GM12875 (cell line): ENCODE data around the gene PACSIN2.
"Not testable (repeated sequence)": the region's sequence is repeated elsewhere in the genome, so short reads cannot be mapped to it uniquely, and the experiment has no call there.

Experiments used
- H3K4me3 ChIP-seq: one replicate; pipeline ENCODE4 v1.5.1; 2011; ENCODE audit warnings: low read depth, low read length, control low read depth
- TF ChIP-seq, protein P1 (sequence below): IDR thresholded peaks from 2 replicates; pipeline ENCODE4 v1.5.1; 2011; ENCODE audit warnings: low read depth, mild to moderate bottlenecking, control low read depth, inconsistent platforms, low read length, moderate library complexity, borderline replicate concordance; ENCODE audit not compliant: insufficient read depth

Gene PACSIN2

DNA sequence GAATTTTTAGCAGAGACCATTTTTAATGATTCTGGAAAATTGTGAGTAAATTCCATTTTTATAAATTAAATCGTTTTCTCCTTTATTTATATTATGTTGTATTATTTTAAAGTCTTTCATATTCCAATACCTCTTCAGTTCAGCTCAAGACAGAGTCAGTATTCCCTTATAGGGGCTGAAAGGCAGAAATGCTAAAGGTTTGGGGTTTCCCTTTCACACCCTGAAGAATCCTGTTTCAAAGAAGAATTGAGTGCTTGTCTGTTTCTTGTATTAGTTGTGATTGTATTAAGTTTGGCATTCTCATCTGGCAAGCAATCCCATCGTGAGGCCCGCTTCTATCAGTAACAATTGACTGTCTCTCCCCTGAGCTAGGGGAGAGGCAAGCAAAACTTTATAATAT, 57.4 kb downstream of the PACSIN2 start:
- TF ChIP-seq, protein P1, sequence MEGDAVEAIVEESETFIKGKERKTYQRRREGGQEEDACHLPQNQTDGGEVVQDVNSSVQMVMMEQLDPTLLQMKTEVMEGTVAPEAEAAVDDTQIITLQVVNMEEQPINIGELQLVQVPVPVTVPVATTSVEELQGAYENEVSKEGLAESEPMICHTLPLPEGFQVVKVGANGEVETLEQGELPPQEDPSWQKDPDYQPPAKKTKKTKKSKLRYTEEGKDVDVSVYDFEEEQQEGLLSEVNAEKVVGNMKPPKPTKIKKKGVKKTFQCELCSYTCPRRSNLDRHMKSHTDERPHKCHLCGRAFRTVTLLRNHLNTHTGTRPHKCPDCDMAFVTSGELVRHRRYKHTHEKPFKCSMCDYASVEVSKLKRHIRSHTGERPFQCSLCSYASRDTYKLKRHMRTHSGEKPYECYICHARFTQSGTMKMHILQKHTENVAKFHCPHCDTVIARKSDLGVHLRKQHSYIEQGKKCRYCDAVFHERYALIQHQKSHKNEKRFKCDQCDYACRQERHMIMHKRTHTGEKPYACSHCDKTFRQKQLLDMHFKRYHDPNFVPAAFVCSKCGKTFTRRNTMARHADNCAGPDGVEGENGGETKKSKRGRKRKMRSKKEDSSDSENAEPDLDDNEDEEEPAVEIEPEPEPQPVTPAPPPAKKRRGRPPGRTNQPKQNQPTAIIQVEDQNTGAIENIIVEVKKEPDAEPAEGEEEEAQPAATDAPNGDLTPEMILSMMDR: no peak
- H3K4me3 ChIP-seq: no peak overlapping the region

DNA sequence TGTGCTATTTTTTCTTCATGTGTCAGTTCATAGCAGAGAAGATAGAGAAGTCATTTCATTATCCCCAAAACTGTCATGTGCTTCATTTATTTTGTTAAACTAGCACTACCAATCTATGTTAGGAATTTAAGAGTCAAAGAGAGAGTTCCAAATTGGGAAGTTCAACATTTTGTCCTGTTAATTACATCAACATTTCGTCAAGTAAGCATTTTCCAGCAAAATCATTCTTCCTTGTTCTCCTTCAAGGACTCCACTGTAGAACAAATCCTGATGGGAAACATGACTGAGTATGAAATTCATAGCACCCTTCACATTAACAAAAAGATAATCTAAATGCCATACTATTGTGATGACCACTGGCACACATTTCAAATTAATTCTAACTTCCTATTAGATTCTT, 59.1 kb downstream of the PACSIN2 start:
- no peak overlapping the region for H3K4me3 ChIP-seq
- TF ChIP-seq, protein P1: no peak

DNA sequence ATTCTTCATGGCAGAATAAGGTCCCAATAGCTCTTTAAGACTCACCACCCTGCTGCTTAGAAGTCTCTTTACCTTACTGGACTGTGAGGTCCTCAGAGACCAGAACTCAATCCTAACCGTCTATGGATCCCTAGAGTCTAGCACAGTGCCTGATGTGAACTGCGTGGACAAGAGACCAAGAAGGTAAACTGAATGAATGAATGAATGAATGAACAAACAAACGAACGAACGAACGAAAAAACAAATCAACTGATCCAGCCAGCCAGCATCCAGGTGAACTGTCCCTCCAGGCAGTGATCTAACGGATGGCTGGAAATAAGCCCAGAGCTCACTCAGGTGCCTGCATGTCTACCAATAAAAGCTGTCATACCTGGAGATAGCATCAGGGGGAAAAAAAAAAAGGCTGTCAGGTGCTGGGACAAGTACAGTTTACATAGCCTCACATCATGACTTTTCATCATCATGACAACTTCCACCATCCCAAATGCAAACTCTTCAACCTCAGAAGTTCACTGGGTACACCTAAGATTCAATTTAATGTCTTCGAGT, 59.8 kb downstream of the PACSIN2 start:
- H3K4me3 ChIP-seq: no peak overlapping the region
- TF ChIP-seq, protein P1: no peak

DNA sequence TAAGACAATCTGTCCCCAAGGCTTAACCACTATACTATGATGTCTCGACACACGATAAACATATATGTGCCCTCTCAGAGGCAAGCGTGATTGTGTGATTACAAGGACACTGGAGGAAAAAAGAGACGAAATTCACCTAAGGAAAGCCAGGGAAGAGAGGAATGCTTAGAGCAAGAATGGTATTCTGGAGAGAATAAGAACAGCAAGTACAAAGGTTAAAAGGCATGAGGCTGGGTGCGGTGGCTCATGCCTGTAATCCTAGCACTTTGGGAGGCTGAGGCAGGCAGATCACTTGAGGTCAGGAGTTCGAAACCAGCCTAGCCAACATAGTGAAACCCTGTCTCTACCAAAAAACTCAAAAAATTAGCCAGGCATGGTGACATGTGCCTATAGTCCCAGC, 61.2 kb downstream of the PACSIN2 start:
- not testable (repeated sequence) for H3K4me3 ChIP-seq

DNA sequence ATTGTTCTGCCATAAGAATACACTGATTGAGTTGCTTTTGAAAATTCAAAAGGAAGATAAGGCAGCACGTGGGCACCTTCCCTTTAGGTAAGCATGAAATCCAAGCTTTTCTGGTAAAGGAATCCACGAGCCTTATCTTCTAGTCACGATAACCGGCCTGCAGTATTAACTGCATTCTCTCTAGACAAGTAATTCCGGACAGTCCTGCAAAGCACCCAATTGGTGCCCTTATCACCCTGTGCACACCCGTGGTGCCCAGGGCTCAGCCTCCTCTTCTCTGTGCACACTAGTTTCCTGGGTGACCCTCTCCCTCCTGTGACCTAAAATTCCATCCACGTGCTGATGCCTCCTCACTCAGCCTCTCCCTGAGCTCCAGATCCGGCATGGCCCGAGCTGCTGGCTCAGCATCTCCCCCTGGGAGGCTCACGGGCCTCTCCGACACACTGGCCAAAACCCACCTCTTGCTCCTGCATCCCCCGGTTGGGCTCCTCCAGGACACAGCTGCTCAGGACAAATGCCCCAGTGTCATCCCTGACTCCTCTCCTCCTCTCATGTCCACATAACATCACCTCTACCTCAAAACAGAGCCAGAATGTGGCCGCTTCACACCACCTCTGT, 63.7 kb downstream of the PACSIN2 start:
- no peak overlapping the region for H3K4me3 ChIP-seq
- TF ChIP-seq, protein P1: no peak

DNA sequence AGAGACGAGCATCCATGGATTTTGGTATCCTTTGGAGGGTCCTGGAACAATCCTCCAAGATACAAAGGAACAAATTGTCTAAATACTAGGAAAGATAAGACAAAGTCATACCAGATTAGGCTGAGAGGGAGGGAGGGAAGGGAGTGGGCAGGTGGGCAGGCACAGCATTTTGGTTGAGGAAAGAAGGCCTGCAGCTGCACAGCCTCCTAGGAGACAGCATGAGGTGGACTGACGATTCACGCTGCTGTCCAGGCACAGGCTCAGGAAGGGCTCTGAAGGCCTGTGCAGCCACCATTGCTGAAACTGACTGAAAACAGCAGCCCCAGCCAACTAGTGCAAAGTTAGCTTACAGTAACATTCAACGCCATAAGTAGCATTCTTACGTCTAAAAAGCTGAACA, 64.7 kb downstream of the PACSIN2 start:
- TF ChIP-seq, protein P1: no peak
- H3K4me3 ChIP-seq: no peak overlapping the region

DNA sequence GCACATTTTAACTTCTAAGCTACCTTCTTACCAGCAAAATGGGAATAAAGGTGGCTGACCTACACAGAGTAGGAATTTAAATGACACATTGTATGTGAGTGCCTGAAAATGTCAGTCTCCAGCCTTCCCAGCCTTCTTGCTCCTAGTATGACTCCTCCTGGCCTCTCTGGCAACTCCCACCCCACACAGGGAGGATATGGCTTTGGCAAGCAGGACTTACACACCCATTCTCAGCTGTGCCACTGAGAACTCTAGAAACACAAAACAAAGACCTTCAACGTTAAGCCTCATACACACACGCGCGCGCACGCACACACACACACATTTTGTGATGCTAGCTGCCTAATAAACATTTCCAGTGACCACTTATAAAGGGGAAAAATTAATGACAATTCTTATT, 65.8 kb downstream of the PACSIN2 start:
- H3K4me3 ChIP-seq: no peak overlapping the region
- TF ChIP-seq, protein P1: no peak
